K562 (cell line): ENCODE results near the gene LBHD1. TPM values are rescaled to one million over a fixed set of nuclear protein-coding genes. Genes with fewer than 3 reads are reported as not detected.

ENCODE experiments used
- ARID4B ChIP-seq: sonication (generic); formaldehyde crosslinking; IDR thresholded peaks from 2 replicates; pipeline ENCODE4 v1.8.0; 2022; ENCODE audit warnings: mild to moderate bottlenecking, missing genetic modification reagents
- CBFA2T3 ChIP-seq: fragments of 450-650 bp; IDR thresholded peaks from 2 replicates; pipeline ENCODE4 v1.6.1; 2017
- ETV5 ChIP-seq: sonication (generic); formaldehyde crosslinking; IDR thresholded peaks from 2 replicates; pipeline ENCODE4 v1.4.0; 2020; ENCODE audit warnings: low read depth, mild to moderate bottlenecking, missing genetic modification reagents
- GTF3C2 ChIP-seq: IDR thresholded peaks from 3 replicates; pipeline ENCODE4 v1.6.1; 2011; ENCODE audit warnings: borderline replicate concordance, mild to moderate bottlenecking, moderate library complexity; ENCODE audit not compliant: insufficient read length; ENCODE audit errors: extremely low read depth
- JUND ChIP-seq, 2 experiments: IDR thresholded peaks; 2 replicates in 1 of 2; 3 replicates in 1 of 2; pipeline ENCODE4 v1.6.1; 2011; ENCODE audit warnings: borderline replicate concordance in 2 of 2, low read depth in 2 of 2, low read length in 2 of 2, improper control_type of control experiment in 1 of 2, missing biosample characterization in 1 of 2, missing genetic modification characterization in 1 of 2, missing genetic modification reagents in 1 of 2
- PHB2 ChIP-seq: fragments of 450-650 bp; IDR thresholded peaks from 2 replicates; pipeline ENCODE4 v1.6.1; 2017; ENCODE audit warnings: low read depth
- RBM34 ChIP-seq: fragments of 200-400 bp; formaldehyde crosslinking; IDR thresholded peaks from 2 replicates; pipeline ENCODE4 v1.6.1; 2018; ENCODE audit warnings: low read length, borderline replicate concordance; ENCODE audit not compliant: insufficient read depth
- RFX1 ChIP-seq: fragments of 450-650 bp; IDR thresholded peaks from 2 replicates; pipeline ENCODE4 v1.6.1; 2016; ENCODE audit warnings: mild to moderate bottlenecking, moderate library complexity
- SMAD3 ChIP-seq: fragments of 450-650 bp; formaldehyde crosslinking; conservative IDR thresholded peaks from 2 replicates; pipeline ENCODE4 v1.4.0; 2020; ENCODE audit warnings: mild to moderate bottlenecking
- ZNF217 ChIP-seq: sonication (generic); formaldehyde crosslinking; IDR thresholded peaks from 2 replicates; pipeline ENCODE4 v1.8.0; 2022; ENCODE audit warnings: mild to moderate bottlenecking, missing genetic modification reagents
- ZNF561 ChIP-seq: fragments of 450-650 bp; formaldehyde crosslinking; conservative IDR thresholded peaks from 2 replicates; pipeline ENCODE4 v1.4.0; 2020; ENCODE audit warnings: mild to moderate bottlenecking, moderate library complexity
- polyA plus RNA-seq, 8 experiments: library from polyadenylated mRNA; depleted of rRNA in 4 of 8; stranded (reverse) in 5 of 8; unstranded in 3 of 8; fragments of >200 nt; fragmentation: Nextera tagmentation in 2 of 8; fragmentation: Illumina TruSeq in 1 of 8; extraction: Ambion mirVana in 2 of 8; extraction: Trizol in 1 of 8; gene quantifications; 2 replicates each; pipeline versions ENCODE4 v1.2.1 to v1.2.3, GENCODE V29; 2011 to 2014; ENCODE audit warnings: inconsistent platforms in 1 of 8, missing spikeins in 1 of 8
- total RNA-seq, 7 experiments: library from RNA; depleted of rRNA in 6 of 7; stranded (reverse); fragments of >200 nt in 6 of 7; fragmentation: Illumina TruSeq in 2 of 7; extraction: Trizol in 2 of 7; gene quantifications; 2 replicates each; pipeline versions ENCODE4 v1.2.1 to v1.2.3, GENCODE V29; 2011 to 2021; ENCODE audit warnings: low replicate concordance in 1 of 7

The LBHD1 gene
- total and polyA plus RNA-seq, 9 of the 15 experiments (the other 6 are each of a cell fraction or from before 2014, with no cell fraction given) = 2.6 to 28.0 (median 12.5) TPM

- TF ChIP-seq RFX1 = peak; percentile 95
- peak; percentile 7; the same call in 1 of the 2 replicates for TF ChIP-seq CBFA2T3
- TF ChIP-seq SMAD3 (CRISPR knock-in tag) = no peak
- TF ChIP-seq ZNF217 (CRISPR knock-in tag) = no peak
- no peak for TF ChIP-seq PHB2
- TF ChIP-seq JUND (IDR thresholded peaks at IDR 0.05; ENCODE audit: borderline replicate concordance, low read depth, low read length) = 0 out of 2 replicates have a peak, but pooled peaks have one; percentile 16
- no peak for TF ChIP-seq JUND (tag; IDR thresholded peaks at IDR 0.05; ENCODE audit: borderline replicate concordance, low read depth, low read length)
- TF ChIP-seq ZNF561 (CRISPR knock-in tag) = no peak
- no peak for TF ChIP-seq GTF3C2
- peak; percentile 40; the same call in 1 of the 2 replicates for TF ChIP-seq ETV5
- 0 out of 2 replicates have a peak, but pooled peaks have one; percentile 49 for TF ChIP-seq RBM34
- peak; percentile 37 for TF ChIP-seq ARID4B (CRISPR knock-in tag)
Observed at GRCh38 chr11:62705880-62706849, 34.1 kb upstream of the LBHD1 start (continued).
